ENCODE data around the gene CFAP69.

GRCh38 chr7:90201500-90202195 is 43.3 kb upstream of the CFAP69 start:
- TF ChIP-seq POLR2AphosphoS5 (IDR thresholded peaks at IDR 0.05) (no peak), CTCF (IDR thresholded peaks at IDR 0.05) (no peak), POLR2A (IDR thresholded peaks at IDR 0.05) (no peak)
